HG03354 (cell line): ENCODE results near the gene MAFB.

ENCODE experiments used
- ATAC-seq: cut with Tn5 transposase; IDR thresholded peaks from one replicate; pipeline ENCODE4 v1.9.1; 2021; ENCODE audit warnings: mild to moderate bottlenecking; ENCODE audit not compliant: unreplicated experiment, poor library complexity, severe bottlenecking

MAFB gene

DNA sequence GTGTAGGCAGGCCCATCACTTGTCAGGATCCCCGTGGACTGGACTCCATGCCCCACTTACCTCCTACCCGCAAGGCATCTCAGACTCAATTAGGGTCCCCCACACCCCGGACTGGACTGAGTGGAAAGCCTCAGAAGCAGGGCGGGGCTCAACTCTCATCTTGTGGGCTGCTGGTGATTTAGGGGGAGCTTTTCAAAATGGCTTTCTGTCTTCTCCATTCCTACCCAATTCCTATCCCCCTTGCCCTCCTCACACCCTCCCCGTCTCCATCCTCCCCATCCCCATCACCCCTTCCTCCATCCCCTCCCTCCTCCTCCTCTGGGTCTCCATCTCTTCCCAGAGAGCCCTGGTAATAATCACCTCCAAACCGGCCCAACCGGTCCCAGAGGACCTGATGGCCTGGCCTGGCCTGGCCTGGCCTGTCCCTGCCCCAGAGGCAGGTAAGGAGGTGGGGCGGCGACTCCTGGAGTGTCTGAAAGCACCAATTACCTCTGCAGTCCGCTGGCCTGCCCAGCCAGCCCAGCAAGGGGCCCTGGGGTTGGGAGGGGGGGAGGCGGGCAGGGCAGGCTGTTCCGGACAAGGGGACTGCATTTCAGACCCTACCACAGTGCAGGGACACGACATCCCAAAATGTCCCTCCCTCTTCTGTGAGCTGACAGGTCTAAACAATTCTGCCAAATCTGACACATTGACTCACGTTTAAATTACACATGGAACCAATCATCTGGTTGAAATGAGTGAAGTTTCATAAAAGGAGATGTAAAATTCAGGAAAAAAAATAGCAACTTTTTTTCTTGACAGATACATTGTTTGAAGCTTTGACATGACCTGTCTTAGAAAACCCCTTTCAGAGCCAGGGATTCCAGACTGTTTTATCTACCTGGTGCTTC is 24.8 kb downstream of the MAFB start:
- ATAC-seq = no peak

DNA sequence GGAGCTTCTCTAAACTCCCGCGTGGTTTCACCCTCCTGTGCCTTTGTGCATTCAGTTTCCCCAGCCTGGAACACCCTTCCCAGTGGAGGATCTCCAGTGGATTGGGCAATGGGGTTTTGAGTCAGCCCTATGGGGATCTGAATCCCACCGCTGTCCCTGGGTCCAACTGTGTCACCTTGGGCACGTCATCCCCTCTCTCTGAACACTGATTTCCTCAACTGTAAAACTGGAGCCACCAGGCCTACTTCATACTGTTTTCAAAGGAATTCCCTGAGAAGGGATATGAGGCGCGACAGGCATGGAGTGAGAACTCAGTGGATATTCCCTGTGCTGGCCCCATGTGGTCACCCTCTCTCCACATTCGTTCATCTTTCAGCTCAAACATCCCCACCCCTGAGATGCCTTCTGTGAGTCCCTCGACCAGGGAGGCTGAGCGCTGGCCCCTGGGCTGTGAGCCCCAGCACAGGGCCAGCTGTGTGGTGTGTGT is 25.7 kb downstream of the MAFB start:
- no peak for ATAC-seq

DNA sequence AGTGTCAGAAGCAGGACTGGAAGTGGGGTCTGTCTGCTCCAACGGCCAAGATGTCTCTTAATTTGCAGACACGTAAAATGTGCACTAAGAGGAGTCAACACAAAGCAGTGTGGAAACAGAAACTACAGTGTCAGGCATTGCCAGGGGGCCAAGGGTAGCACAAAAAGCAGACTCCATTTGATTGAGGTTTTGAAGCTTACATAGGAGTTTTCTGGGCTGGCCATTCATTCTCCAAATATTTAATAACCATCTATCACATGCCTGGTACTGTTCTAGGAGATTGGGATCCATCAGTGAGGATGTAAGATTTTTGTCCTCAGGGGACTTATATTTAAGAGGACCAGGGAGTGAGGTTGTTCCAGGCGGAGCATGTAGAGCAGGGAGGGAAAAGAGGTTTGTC is 29.5 kb downstream of the MAFB start:
- ATAC-seq = no peak

- no peak for ATAC-seq
These were observed 30.5 kb downstream of the MAFB start for GRCh38 chr20:40658509-40658908.

DNA sequence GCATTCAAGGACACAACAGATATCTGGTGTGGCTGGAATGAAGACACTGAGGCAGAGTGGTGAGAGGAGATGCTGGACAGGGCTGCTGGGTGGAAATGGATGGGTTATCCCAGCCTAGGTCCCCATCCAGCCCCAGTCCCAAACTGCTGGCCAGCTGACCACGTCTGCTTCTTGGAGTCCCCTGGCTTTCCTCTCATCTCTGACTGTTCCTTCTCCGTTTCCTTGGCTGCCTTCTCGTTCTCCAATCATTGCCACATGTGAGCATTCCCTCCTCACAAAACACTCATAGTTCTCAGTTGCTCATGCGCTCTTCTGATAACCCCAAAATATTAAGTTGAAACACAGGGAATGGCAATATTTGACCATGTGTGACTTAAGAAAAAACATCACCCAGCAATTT is 31.5 kb downstream of the MAFB start:
- ATAC-seq = no peak

- no peak for ATAC-seq
These were observed 33.6 kb downstream of the MAFB start for GRCh38 chr20:40655451-40655850.

DNA sequence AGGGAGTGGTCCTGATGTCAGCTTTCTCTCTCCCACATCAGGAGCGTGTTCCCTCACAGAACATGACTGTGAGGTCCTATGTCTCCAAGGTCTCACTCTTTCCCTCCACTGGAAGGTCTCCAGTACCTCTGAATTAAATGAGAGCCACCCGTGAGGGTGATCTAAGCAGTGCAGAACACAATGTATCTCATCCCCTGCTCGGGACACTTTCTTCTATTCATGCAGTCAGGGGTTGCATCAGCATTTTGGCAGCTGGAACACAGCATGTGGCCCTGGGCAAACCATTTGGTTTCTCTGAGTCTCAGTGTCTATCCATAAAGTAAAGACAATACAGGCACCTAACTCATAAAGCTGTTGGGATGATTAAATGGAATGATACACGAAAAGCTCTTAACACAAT is 34.2 kb downstream of the MAFB start:
- ATAC-seq = no peak

DNA sequence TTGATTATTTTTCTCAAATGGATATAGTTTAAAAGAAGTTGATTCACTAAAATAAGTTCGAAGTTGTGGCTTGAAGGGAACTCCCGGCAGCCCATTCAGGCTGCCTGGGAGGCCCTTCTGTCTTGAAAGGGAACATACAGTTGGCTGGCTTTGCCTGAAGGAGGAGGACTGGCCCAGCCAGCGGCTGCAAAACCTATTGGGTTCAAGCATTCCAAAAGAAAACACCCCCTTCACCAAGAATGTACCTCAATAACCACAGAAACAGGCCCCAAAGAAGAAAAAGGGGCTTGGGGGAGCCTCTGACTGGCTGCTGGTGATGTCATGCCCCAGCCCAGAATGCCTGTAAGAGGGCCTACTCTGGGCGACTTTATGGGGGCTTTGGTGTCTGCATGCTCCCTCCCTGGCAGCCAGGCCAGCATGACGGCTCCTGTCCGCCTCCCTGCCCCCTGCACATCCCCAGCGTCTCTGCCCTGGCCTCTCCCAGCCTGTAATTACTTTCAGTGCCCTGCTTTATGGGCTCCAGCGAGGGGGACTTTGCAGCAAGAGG is 36.5 kb downstream of the MAFB start:
- no peak for ATAC-seq

DNA sequence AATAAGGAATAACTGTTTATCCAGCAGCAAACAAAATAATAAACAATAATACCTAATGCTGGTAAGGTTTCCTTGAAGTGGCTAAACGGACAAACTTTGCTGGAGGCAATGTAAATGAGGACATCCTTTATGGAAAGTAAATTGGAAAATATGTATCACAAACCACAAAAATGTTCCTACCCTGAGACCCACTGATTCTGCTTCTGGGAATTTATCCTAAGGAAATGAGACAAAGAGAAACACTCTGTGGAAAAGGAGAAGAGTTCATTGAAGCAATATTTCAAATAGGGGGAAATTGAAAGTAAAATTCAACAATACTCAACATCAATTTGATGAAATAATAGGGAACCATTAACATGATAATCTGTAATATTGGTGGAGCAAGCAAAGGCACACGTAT is 37.9 kb downstream of the MAFB start:
- ATAC-seq = no peak

GRCh38 chr20:40650707-40651106 is 38.3 kb downstream of the MAFB start:
- no peak for ATAC-seq

DNA sequence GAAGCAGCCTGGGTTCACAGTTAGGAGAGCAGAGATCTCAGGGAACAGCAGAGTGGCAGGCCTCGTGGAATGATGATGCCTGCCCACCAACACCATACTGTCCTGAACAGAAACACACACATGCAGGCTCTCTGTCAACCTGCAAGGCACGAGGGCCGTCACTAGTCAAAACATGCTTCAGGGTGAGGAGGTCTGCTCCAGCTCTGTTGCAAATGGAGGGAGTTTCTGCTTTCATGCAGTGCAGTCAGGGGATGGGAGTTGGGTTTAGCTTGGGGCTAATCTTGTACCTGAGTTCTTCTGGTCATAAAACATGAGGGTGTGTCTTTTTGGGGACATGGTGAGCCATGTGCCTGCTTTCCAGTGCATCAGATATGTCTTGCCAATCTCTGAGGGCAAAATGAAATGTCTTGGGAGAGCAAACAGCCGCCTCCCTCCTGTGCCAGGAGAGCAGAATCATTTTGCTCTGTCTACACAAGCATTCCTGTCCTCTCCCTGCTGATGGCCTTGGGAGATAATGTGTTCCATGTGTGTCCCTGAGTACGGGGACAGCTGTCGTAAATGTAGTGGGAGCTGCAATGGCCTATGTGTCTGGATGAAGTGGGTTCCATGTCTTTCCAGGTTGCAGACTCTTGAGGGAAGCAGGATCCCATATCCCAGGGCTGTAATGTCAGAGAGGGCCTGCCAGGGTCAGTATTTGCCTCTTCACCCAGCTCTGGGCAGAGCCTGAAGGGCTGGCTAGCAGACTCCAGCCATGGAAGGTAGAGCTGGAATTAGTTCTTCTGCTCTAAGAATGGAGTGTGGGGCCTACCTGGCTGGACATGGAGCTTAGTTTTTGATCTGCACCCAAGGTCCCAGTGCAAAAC is 40.6 kb downstream of the MAFB start:
- no peak for ATAC-seq

DNA sequence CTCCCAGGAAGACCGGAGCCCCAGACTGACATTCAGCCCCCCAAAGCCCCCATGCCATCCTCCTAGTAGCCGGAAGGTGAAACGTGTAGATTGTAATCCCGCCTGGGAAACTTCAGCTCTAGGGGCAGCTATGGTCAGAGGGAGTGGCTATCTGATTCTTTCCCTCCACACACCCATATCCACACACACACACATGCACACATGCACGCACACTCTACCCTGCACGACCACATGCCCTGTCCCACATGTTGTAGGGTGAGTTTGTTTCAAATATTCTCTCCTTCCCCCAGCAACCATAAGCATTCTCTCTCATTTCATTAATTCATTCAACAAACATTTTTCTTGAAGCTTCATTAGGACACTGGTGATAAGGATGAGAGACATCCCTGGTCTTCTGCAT is 42.2 kb downstream of the MAFB start:
- ATAC-seq = no peak

GRCh38 chr20:40646361-40646760 is 42.7 kb downstream of the MAFB start:
- ATAC-seq = no peak

GRCh38 chr20:40644863-40645262 is 44.2 kb downstream of the MAFB start:
- ATAC-seq = no peak

GRCh38 chr20:40643891-40644290 is 45.1 kb downstream of the MAFB start:
- ATAC-seq = no peak

GRCh38 chr20:40641809-40642208 is 47.2 kb downstream of the MAFB start:
- no peak for ATAC-seq

GRCh38 chr20:40641202-40641601 is 47.8 kb downstream of the MAFB start:
- no peak for ATAC-seq

DNA sequence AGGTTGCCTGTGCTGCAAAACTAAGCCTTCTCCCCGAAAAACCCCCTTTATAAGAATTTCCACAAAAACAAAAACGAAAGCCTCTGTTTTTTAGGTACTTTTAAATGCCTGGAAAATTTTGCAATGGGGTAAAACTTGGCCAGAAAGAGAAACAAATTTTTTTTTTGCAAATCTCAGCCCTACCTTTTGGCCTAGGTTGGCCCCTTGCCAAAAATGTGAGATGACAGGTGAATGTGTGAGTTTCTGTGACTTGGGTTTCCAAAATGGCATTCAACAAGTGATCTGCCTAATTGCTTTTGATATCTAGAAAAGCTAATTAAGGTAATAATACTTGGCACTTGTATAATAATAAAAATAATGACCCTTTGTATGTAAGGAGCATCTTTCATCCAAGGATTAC is 48.4 kb downstream of the MAFB start:
- no peak for ATAC-seq

- ATAC-seq = no peak
These were observed 49.2 kb downstream of the MAFB start for GRCh38 chr20:40639676-40640355.

- no peak for ATAC-seq
These were observed 49.9 kb downstream of the MAFB start for GRCh38 chr20:40639132-40639531.
